IMR-90 (cell line): ENCODE results near the gene MLH3. TPM values are rescaled to one million over a fixed set of nuclear protein-coding genes. Genes with fewer than 3 reads are reported as not detected.

Source experiments
- ATAC-seq: fragments of 200-7000 bp; cut with Tn5 transposase; 2 replicates; pipeline ENCODE4 v1.9.1; 2020; ENCODE audit warnings: low read depth, mild to moderate bottlenecking, moderate library complexity
- BruUV-seq: library from RNA; stranded (reverse); fragments of 400-500 nt; replicated peaks from 2 replicates; lab custom pipeline; 2021; lab: Mats Ljungman, UMichigan
- CTCF ChIA-PET: fragments of 300-600 bp; formaldehyde crosslinking; extraction: SDS; loops from one replicate; lab custom pipeline; 2021; ENCODE audit warnings: antibody characterized with exemption; lab: Yijun Ruan, JAX
- POLR2A ChIA-PET: fragments of 300-600 bp; sonication (Branson Sonifier 250); formaldehyde crosslinking; loops from one replicate; lab custom pipeline; 2022; ENCODE audit warnings: antibody characterized with exemption; ENCODE audit not compliant: unreplicated experiment; lab: Charles Lee
- DNase-seq: peaks from one replicate; pipeline ENCODE4 v3.0.0; 2013
- H2AFZ ChIP-seq: replicated peaks from 2 replicates; pipeline ENCODE3; 2013; ENCODE audit warnings: low read length, mild to moderate bottlenecking; ENCODE audit not compliant: poor library complexity
- H2AK5ac ChIP-seq: 2 replicates; pipeline ENCODE4 v1.6.1; 2013; ENCODE audit warnings: low read depth, low read length, inconsistent platforms
- H2AK9ac ChIP-seq: replicated peaks from 2 replicates; pipeline ENCODE3; 2013; ENCODE audit warnings: mild to moderate bottlenecking, low read depth, low read length, moderate library complexity; ENCODE audit not compliant: poor library complexity
- H2BK120ac ChIP-seq: 2 replicates; pipeline ENCODE4 v1.6.1; 2013; ENCODE audit warnings: low read depth, low read length, inconsistent platforms
- H2BK15ac ChIP-seq: 3 replicates; pipeline ENCODE4 v1.6.1; 2013; ENCODE audit warnings: low read depth, low read length, inconsistent platforms
- H2BK20ac ChIP-seq: 2 replicates; pipeline ENCODE4 v1.6.1; 2013; ENCODE audit warnings: low read depth, mild to moderate bottlenecking, inconsistent platforms, low read length, moderate library complexity
- H2BK5ac ChIP-seq: 2 replicates; pipeline ENCODE4 v1.6.1; 2013; ENCODE audit warnings: mild to moderate bottlenecking, low read depth, low read length, inconsistent platforms; ENCODE audit not compliant: poor library complexity, severe bottlenecking
- H3K14ac ChIP-seq: replicated peaks from 2 replicates; pipeline ENCODE4 v1.6.1; 2013; ENCODE audit warnings: low read depth, low read length, inconsistent platforms
- H3K18ac ChIP-seq: 2 replicates; pipeline ENCODE4 v1.6.1; 2013; ENCODE audit warnings: low read depth, low read length, control low read depth
- H3K23ac ChIP-seq: 2 replicates; pipeline ENCODE4 v1.6.1; 2013; ENCODE audit warnings: low read depth, low read length, inconsistent platforms
- H3K27ac ChIP-seq: 2 replicates; pipeline ENCODE4 v1.5.1; 2013; ENCODE audit warnings: mild to moderate bottlenecking, control low read depth, low read length; ENCODE audit not compliant: insufficient read depth
- H3K27me3 ChIP-seq: 2 replicates; pipeline ENCODE4 v1.6.1; 2013; ENCODE audit warnings: low read length; ENCODE audit not compliant: control insufficient read depth, insufficient read depth
- H3K36me3 ChIP-seq: 2 replicates; pipeline ENCODE4 v1.6.1; 2013; ENCODE audit warnings: low read length, mixed read lengths; ENCODE audit not compliant: control insufficient read depth, insufficient read depth
- H3K4ac ChIP-seq: 2 replicates; pipeline ENCODE4 v1.6.1; 2013; ENCODE audit warnings: low read depth, low read length, inconsistent platforms
- H3K4me1 ChIP-seq: 2 replicates; pipeline ENCODE4 v1.6.1; 2013; ENCODE audit warnings: low read length, mixed read lengths; ENCODE audit not compliant: control insufficient read depth, insufficient read depth
- H3K4me2 ChIP-seq: 2 replicates; pipeline ENCODE4 v1.6.1; 2013; ENCODE audit warnings: low read depth, mild to moderate bottlenecking, control low read depth, low read length, moderate library complexity
- H3K4me3 ChIP-seq: 2 replicates; pipeline ENCODE4 v1.5.1; 2013; ENCODE audit warnings: low read depth, mild to moderate bottlenecking, control low read depth, low read length, moderate library complexity; ENCODE audit not compliant: insufficient read depth
- H3K56ac ChIP-seq: 2 replicates; pipeline ENCODE4 v1.6.1; 2013; ENCODE audit warnings: low read length, inconsistent platforms; ENCODE audit not compliant: insufficient read depth; ENCODE audit errors: extremely low read depth
- H3K79me1 ChIP-seq, 2 experiments: 2 replicates each; pipeline ENCODE4 v1.6.1; 2013; ENCODE audit warnings: low read length in 2 of 2, inconsistent platforms in 1 of 2, low read depth in 1 of 2
- H3K9ac ChIP-seq: 2 replicates; pipeline ENCODE4 v1.6.1; 2013; ENCODE audit warnings: low read depth, low read length, control low read depth
- H3K9me1 ChIP-seq: 2 replicates; pipeline ENCODE4 v1.6.1; 2013; ENCODE audit warnings: low read length, inconsistent platforms; ENCODE audit not compliant: insufficient read depth
- H3K9me3 ChIP-seq: 2 replicates; pipeline ENCODE4 v1.6.1; 2013; ENCODE audit warnings: low read length; ENCODE audit not compliant: control insufficient read depth, insufficient read depth
- H4K20me1 ChIP-seq: 2 replicates; pipeline ENCODE4 v1.6.1; 2013; ENCODE audit warnings: low read length, inconsistent platforms; ENCODE audit not compliant: insufficient read depth
- H4K5ac ChIP-seq: 2 replicates; pipeline ENCODE4 v1.6.1; 2013; ENCODE audit warnings: mild to moderate bottlenecking, low read depth, low read length, control low read depth
- H4K8ac ChIP-seq, 2 experiments: 2 replicates each; pipeline ENCODE4 v1.6.1; 2013; ENCODE audit warnings: low read depth in 2 of 2, low read length in 2 of 2, control low read depth in 1 of 2, inconsistent platforms in 1 of 2
- H4K91ac ChIP-seq: 2 replicates; pipeline ENCODE4 v1.6.1; 2013; ENCODE audit warnings: low read depth, low read length, inconsistent platforms; ENCODE audit not compliant: insufficient read depth
- BHLHE40 ChIP-seq: fragments of 150-350 bp; IDR thresholded peaks from 2 replicates; pipeline ENCODE4 v1.6.1; 2016; ENCODE audit warnings: mild to moderate bottlenecking, low read depth, low read length
- CEBPB ChIP-seq: IDR thresholded peaks from 2 replicates; pipeline ENCODE4 v1.6.1; 2012; ENCODE audit warnings: low read depth, low read length, improper control_type of control experiment
- MAZ ChIP-seq: IDR thresholded peaks from 2 replicates; pipeline ENCODE4 v1.6.1; 2012; ENCODE audit warnings: low read depth, mild to moderate bottlenecking, low read length, improper control_type of control experiment, moderate library complexity, borderline replicate concordance
- WGBS, 2 experiments: methylation state at CpG; one replicate each; pipeline versions ENCODE4 v1.1.5 to v1.1.7; 2013; ENCODE audit warnings: missing lambda C conversion rate in 2 of 2; ENCODE audit not compliant: insufficient read length in 1 of 2; ENCODE audit errors: extremely low coverage in 2 of 2; 5-methylcytosine and 5-hydroxymethylcytosine counted together
- dilution Hi-C: fragments of 300-500 bp; cut with HindIII; formaldehyde crosslinking; loops from one replicate; pipeline ENCODE4 v1.14.3; 2018; ENCODE audit warnings: low sequenced_read_pairs; ENCODE audit not compliant: unreplicated experiment
- in situ Hi-C: fragments of 300-500 bp; cut with MboI; formaldehyde crosslinking; loops from 3 replicates; pipeline ENCODE4 v1.14.3; 2019; ENCODE audit warnings: low sequenced_read_pairs, inconsistent platforms, mixed read lengths
- intact Hi-C: fragments of 100-400 bp; cut with micrococcal nuclease; formaldehyde crosslinking; loops from 2 replicates; pipeline ENCODE4 v1.10.0; 2022
- polyA plus RNA-seq, 3 experiments: library from polyadenylated mRNA; depleted of rRNA; stranded (reverse); fragments of >200 nt; gene quantifications; 2 replicates each; pipeline ENCODE4 v1.2.3, GENCODE V29; 2012; ENCODE audit warnings: low replicate concordance in 1 of 3
- total RNA-seq: library from RNA; depleted of rRNA; stranded (reverse); fragments of >200 nt; gene quantifications from 2 replicates; pipeline ENCODE4 v1.2.3, GENCODE V29; 2012

The MLH3 gene
- total and polyA plus RNA-seq, 2 of the 4 experiments (the other 2 are of a cell fraction): 5.6 to 14.7 TPM

DNA sequence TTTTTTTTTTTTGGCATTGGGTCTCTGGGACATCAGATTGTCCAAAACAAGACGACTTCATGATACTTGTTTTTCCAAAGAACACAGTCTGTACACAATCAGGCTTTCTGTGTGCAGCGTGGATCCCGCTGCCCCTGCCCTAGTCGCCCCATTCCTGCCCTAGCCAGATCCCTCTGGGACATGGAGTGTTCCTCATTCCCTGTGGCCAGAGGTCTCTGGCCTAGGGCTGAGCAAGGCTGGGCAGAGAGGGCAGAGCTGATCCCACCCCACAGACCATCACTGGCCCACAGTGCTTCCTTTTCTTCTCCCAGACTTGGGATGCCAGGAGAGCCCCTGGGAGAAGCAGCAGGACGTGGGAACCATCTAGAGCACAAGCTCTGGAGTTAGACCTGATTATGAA, 69.4 kb downstream of the MLH3 start:
- Histone ChIP-seq H2AK5ac (peak overlapping the region; percentile 66), H3K56ac (no peak overlapping the region), H3K27me3 (no peaks in the 10 kb centered on the region), H3K79me1 (no peaks in the 10 kb centered on the region), H4K20me1 (no peaks in the 10 kb centered on the region), H4K8ac (peak overlapping the region in 1 of 2 experiments; percentile 11; a peak in 2 of 4 replicates), H3K18ac (no peak overlapping the region), H3K23ac (peak overlapping the region; percentile 48; the same call in 1 of the 2 replicates), H2AFZ (peak overlapping the region; percentile 34), H4K5ac (no peak overlapping the region), H2BK5ac (no peak overlapping the region), H3K36me3 (no peaks in the 10 kb centered on the region), H3K4me2 (no peak overlapping the region), H3K9me3 (no peaks in the 10 kb centered on the region), H3K4ac (peak overlapping the region; percentile 42; the same call in 1 of the 2 replicates), H2BK120ac (peak overlapping the region; percentile 89), H3K4me3 (no peak overlapping the region), H4K91ac (0 out of 2 replicates have a peak overlapping the region, but pooled peaks have one; percentile 12), H3K9me1 (peaks cover 6% of the 10 kb centered on the region; the same call in 1 of the 2 replicates), H3K14ac (peak overlapping the region; percentile 58; the same call in 1 of the 2 replicates), H3K27ac (no peak overlapping the region), H2BK15ac (0 out of 3 replicates have a peak overlapping the region, but pooled peaks have one; percentile 27), H2AK9ac (no peak overlapping the region), H2BK20ac (peak overlapping the region; percentile 68; the same call in 1 of the 2 replicates), H3K9ac (no peak overlapping the region), H3K4me1 (peaks cover 15% of the 10 kb centered on the region)
- no TSS peak for BruUV-seq
- in situ Hi-C loops (no loop called here), dilution Hi-C loops (no loop called here), intact Hi-C loops (no loop called here)
- TF ChIP-seq BHLHE40 (no peak), MAZ (no peak), CEBPB (no peak)
- no CpG with 5 or more reads among the region's 5 CpGs for WGBS, 2 experiments
- no peak for DNase-seq
- no peak for ATAC-seq
- ChIA-PET POLR2A (no interaction called here), CTCF (no interaction called here)
